Activated T-helper 1 cell treated with anti-CD3 and anti-CD28 coated beads, Interleukin-12 subunit alpha, Interleukin-12 subunit beta, Interleukin-2, Interleukin-4 antibody, amounts not matched to agents 30 ng/mL and 10 ng/mL and 1 ng/mL, durations not matched to agents 14 hours and 24 hours and 36 hours (primary cell): ENCODE data around the gene AP1B1. TPM values are rescaled to one million over a fixed set of nuclear protein-coding genes. Genes with fewer than 3 reads are reported as not detected.

Source experiments
- DNase-seq: peaks from one replicate; pipeline ENCODE4 v3.0.0; 2021; ENCODE audit warnings: low spot score
- H3K27ac Mint-ChIP-seq: one replicate; pipeline ENCODE4 v1.8.0; 2021; ENCODE audit warnings: mild to moderate bottlenecking, mixed read lengths
- H3K27me3 Mint-ChIP-seq: one replicate; pipeline ENCODE4 v1.8.0; 2022; ENCODE audit warnings: mild to moderate bottlenecking, moderate library complexity, mixed read lengths; ENCODE audit not compliant: insufficient read depth
- H3K36me3 Mint-ChIP-seq: one replicate; pipeline ENCODE4 v1.8.0; 2021; ENCODE audit warnings: low read depth, mixed read lengths
- H3K4me1 Mint-ChIP-seq: one replicate; pipeline ENCODE4 v1.8.0; 2021; ENCODE audit warnings: low read depth, mixed read lengths
- H3K4me3 Mint-ChIP-seq: one replicate; pipeline ENCODE4 v1.8.0; 2021; ENCODE audit warnings: mild to moderate bottlenecking, moderate library complexity, mixed read lengths
- H3K9me3 Mint-ChIP-seq: one replicate; pipeline ENCODE4 v1.8.0; 2021; ENCODE audit warnings: mixed read lengths
- intact Hi-C: fragments of 100-400 bp; cut with micrococcal nuclease; formaldehyde crosslinking; loops from one replicate; pipeline ENCODE4 v1.15.1; 2024
- total RNA-seq: library from RNA; stranded (reverse); gene quantifications from 2 replicates; pipeline ENCODE4 v1.2.3, GENCODE V29; 2022

Gene AP1B1
- total RNA-seq, 1 donor from 2014 or later = 84.0 TPM

GRCh38 chr22:29341849-29342127 lies 46.6 kb downstream of the AP1B1 start:
- no peaks in the 10 kb centered on the region for H3K4me1 Mint-ChIP-seq
- peaks cover 44% of the 10 kb centered on the region for H3K36me3 Mint-ChIP-seq
- no peak overlapping the region for H3K4me3 Mint-ChIP-seq
- H3K9me3 Mint-ChIP-seq = no peaks in the 10 kb centered on the region
- DNase-seq = no peak
- intact Hi-C loops = no loop called here
- H3K27me3 Mint-ChIP-seq = no peaks in the 10 kb centered on the region
- no peak overlapping the region for H3K27ac Mint-ChIP-seq

GRCh38 chr22:29341056-29341848 lies 47.1 kb downstream of the AP1B1 start:
- no peak for DNase-seq
- peaks cover 43% of the 10 kb centered on the region for H3K36me3 Mint-ChIP-seq
- intact Hi-C loops = no loop called here
- no peaks in the 10 kb centered on the region for H3K9me3 Mint-ChIP-seq
- no peak overlapping the region for H3K4me3 Mint-ChIP-seq
- H3K4me1 Mint-ChIP-seq = no peaks in the 10 kb centered on the region
- H3K27me3 Mint-ChIP-seq = no peaks in the 10 kb centered on the region
- no peak overlapping the region for H3K27ac Mint-ChIP-seq

- H3K9me3 Mint-ChIP-seq = no peaks in the 10 kb centered on the region
- peaks cover 38% of the 10 kb centered on the region for H3K36me3 Mint-ChIP-seq
Observed at GRCh38 chr22:29340566-29340965, 47.8 kb downstream of the AP1B1 start.

GRCh38 chr22:29339381-29340235 lies 48.8 kb downstream of the AP1B1 start:
- intact Hi-C loops = no loop called here
- Mint-ChIP-seq H3K4me1 (no peaks in the 10 kb centered on the region), H3K27me3 (no peaks in the 10 kb centered on the region), H3K9me3 (no peaks in the 10 kb centered on the region), H3K36me3 (peaks cover 37% of the 10 kb centered on the region), H3K4me3 (no peak overlapping the region), H3K27ac (no peak overlapping the region)
- DNase-seq = no peak

More at GRCh38 chr22:29340566-29340965, 47.8 kb downstream of the AP1B1 start:
- DNase-seq = no peak
- no peak overlapping the region for H3K27ac Mint-ChIP-seq
- no peaks in the 10 kb centered on the region for H3K4me1 Mint-ChIP-seq
- intact Hi-C loops = no loop called here
- H3K4me3 Mint-ChIP-seq = no peak overlapping the region
- H3K27me3 Mint-ChIP-seq = no peaks in the 10 kb centered on the region

- DNase-seq = no peak
- H3K4me1 Mint-ChIP-seq = no peaks in the 10 kb centered on the region
- H3K36me3 Mint-ChIP-seq = peaks cover 35% of the 10 kb centered on the region
- intact Hi-C loops = no loop called here
- no peaks in the 10 kb centered on the region for H3K9me3 Mint-ChIP-seq
- no peak overlapping the region for H3K4me3 Mint-ChIP-seq
- no peaks in the 10 kb centered on the region for H3K27me3 Mint-ChIP-seq
- no peak overlapping the region for H3K27ac Mint-ChIP-seq
Observed at GRCh38 chr22:29338398-29338797, 50.0 kb downstream of the AP1B1 start.

GRCh38 chr22:29337631-29338284 lies 50.6 kb downstream of the AP1B1 start:
- no peak overlapping the region for H3K4me3 Mint-ChIP-seq
- H3K9me3 Mint-ChIP-seq = no peaks in the 10 kb centered on the region
- DNase-seq = no peak
- H3K4me1 Mint-ChIP-seq = no peaks in the 10 kb centered on the region
- no peaks in the 10 kb centered on the region for H3K27me3 Mint-ChIP-seq
- H3K36me3 Mint-ChIP-seq = peaks cover 34% of the 10 kb centered on the region
- no peak overlapping the region for H3K27ac Mint-ChIP-seq
- intact Hi-C loops = no loop called here

- intact Hi-C loops = no loop called here
- no peaks in the 10 kb centered on the region for H3K9me3 Mint-ChIP-seq
- H3K27ac Mint-ChIP-seq = no peak overlapping the region
- no peak for DNase-seq
- no peaks in the 10 kb centered on the region for H3K4me1 Mint-ChIP-seq
- H3K36me3 Mint-ChIP-seq = peaks cover 27% of the 10 kb centered on the region
- no peaks in the 10 kb centered on the region for H3K27me3 Mint-ChIP-seq
- no peak overlapping the region for H3K4me3 Mint-ChIP-seq
Observed at GRCh38 chr22:29336751-29337490, 51.4 kb downstream of the AP1B1 start.

GRCh38 chr22:29335656-29336055 lies 52.7 kb downstream of the AP1B1 start:
- intact Hi-C loops = no loop called here
- DNase-seq = no peak
- no peaks in the 10 kb centered on the region for H3K4me1 Mint-ChIP-seq
- peaks cover 25% of the 10 kb centered on the region for H3K36me3 Mint-ChIP-seq
- no peak overlapping the region for H3K27ac Mint-ChIP-seq
- no peaks in the 10 kb centered on the region for H3K9me3 Mint-ChIP-seq
- no peaks in the 10 kb centered on the region for H3K27me3 Mint-ChIP-seq
- H3K4me3 Mint-ChIP-seq = no peak overlapping the region

GRCh38 chr22:29334696-29335344 lies 53.5 kb downstream of the AP1B1 start:
- Mint-ChIP-seq H3K27ac (no peak overlapping the region), H3K9me3 (no peaks in the 10 kb centered on the region)

GRCh38 chr22:29334148-29334547 lies 54.2 kb downstream of the AP1B1 start:
- no peak overlapping the region for H3K4me3 Mint-ChIP-seq
- H3K27ac Mint-ChIP-seq = no peak overlapping the region
- no peaks in the 10 kb centered on the region for H3K4me1 Mint-ChIP-seq
- H3K27me3 Mint-ChIP-seq = no peaks in the 10 kb centered on the region
- intact Hi-C loops = no loop called here
- H3K9me3 Mint-ChIP-seq = no peaks in the 10 kb centered on the region
- DNase-seq = no peak
- H3K36me3 Mint-ChIP-seq = peaks cover 23% of the 10 kb centered on the region

More at GRCh38 chr22:29334696-29335344, 53.5 kb downstream of the AP1B1 start:
- no peaks in the 10 kb centered on the region for H3K4me1 Mint-ChIP-seq
- DNase-seq = no peak
- no peak overlapping the region for H3K4me3 Mint-ChIP-seq
- no peaks in the 10 kb centered on the region for H3K27me3 Mint-ChIP-seq
- peaks cover 25% of the 10 kb centered on the region for H3K36me3 Mint-ChIP-seq
- intact Hi-C loops = no loop called here

- Mint-ChIP-seq H3K4me3 (no peak overlapping the region), H3K27ac (no peak overlapping the region), H3K27me3 (no peaks in the 10 kb centered on the region), H3K36me3 (peaks cover 15% of the 10 kb centered on the region), H3K9me3 (no peaks in the 10 kb centered on the region), H3K4me1 (no peaks in the 10 kb centered on the region)
- intact Hi-C loops = no loop called here
- no peak for DNase-seq
Observed at GRCh38 chr22:29332886-29333496, 55.4 kb downstream of the AP1B1 start.
